HepG2 (cell line): ENCODE data around the gene TBC1D1.

Experiments
- MAFK ChIP-seq, 2 experiments: IDR thresholded peaks in 1 of 2; conservative IDR thresholded peaks in 1 of 2; 2 replicates each; pipeline ENCODE4 v1.6.1; 2011; ENCODE audit warnings: improper control_type of control experiment in 2 of 2, low read length in 2 of 2
- NFYB ChIP-seq: sonication (generic); formaldehyde crosslinking; IDR thresholded peaks from 2 replicates; pipeline ENCODE4 v1.4.0; 2020; ENCODE audit warnings: missing genetic modification reagents
- POLR2A ChIP-seq, 2 experiments: IDR thresholded peaks; 2 replicates each; pipeline ENCODE4 v1.6.1; 2011; ENCODE audit warnings: low read depth in 2 of 2, low read length in 2 of 2, mild to moderate bottlenecking in 1 of 2, moderate library complexity in 1 of 2; ENCODE audit not compliant: insufficient read depth in 1 of 2
- RFX5 ChIP-seq: IDR thresholded peaks from 2 replicates; pipeline ENCODE4 v1.6.1; 2011; ENCODE audit warnings: low read depth, low read length, improper control_type of control experiment
- SAFB2 ChIP-seq: sonication (generic); formaldehyde crosslinking; IDR thresholded peaks from 2 replicates; pipeline ENCODE4 v1.5.1; 2020; ENCODE audit warnings: missing genetic modification reagents, low read depth, mild to moderate bottlenecking, borderline replicate concordance
- TCF7L2 ChIP-seq: IDR thresholded peaks from 2 replicates; pipeline ENCODE4 v1.6.1; 2011; ENCODE audit warnings: mild to moderate bottlenecking, low read depth, low read length, moderate library complexity
- USF2 ChIP-seq, 2 experiments: sonication (generic) in 1 of 2; formaldehyde crosslinking in 1 of 2; IDR thresholded peaks; 2 replicates each; pipeline versions ENCODE4 v1.5.1 to v1.6.1; 2011 to 2020; ENCODE audit warnings: borderline replicate concordance in 1 of 2, low read depth in 1 of 2, low read length in 1 of 2, mild to moderate bottlenecking in 1 of 2, missing genetic modification reagents in 1 of 2, moderate library complexity in 1 of 2
- ZFP36L1 ChIP-seq: sonication (generic); formaldehyde crosslinking; IDR thresholded peaks from 2 replicates; pipeline ENCODE4 v1.8.0; 2022; ENCODE audit warnings: mild to moderate bottlenecking, missing genetic modification reagents, moderate library complexity
- ZFX ChIP-seq: sonication (generic); formaldehyde crosslinking; IDR thresholded peaks from 2 replicates; pipeline ENCODE4 v1.4.0; 2020; ENCODE audit warnings: mild to moderate bottlenecking, low read depth, missing genetic modification reagents, moderate library complexity
- ZNF44 ChIP-seq: sonication (generic); formaldehyde crosslinking; IDR thresholded peaks from 2 replicates; pipeline ENCODE4 v1.5.1; 2020; ENCODE audit warnings: mild to moderate bottlenecking, missing genetic modification reagents
- TF ChIP-seq, protein P1 (sequence below): sonication (generic); formaldehyde crosslinking; IDR thresholded peaks from 2 replicates; pipeline ENCODE4 v1.5.0; 2020; ENCODE audit warnings: mild to moderate bottlenecking, missing genetic modification reagents, moderate library complexity

DNA sequence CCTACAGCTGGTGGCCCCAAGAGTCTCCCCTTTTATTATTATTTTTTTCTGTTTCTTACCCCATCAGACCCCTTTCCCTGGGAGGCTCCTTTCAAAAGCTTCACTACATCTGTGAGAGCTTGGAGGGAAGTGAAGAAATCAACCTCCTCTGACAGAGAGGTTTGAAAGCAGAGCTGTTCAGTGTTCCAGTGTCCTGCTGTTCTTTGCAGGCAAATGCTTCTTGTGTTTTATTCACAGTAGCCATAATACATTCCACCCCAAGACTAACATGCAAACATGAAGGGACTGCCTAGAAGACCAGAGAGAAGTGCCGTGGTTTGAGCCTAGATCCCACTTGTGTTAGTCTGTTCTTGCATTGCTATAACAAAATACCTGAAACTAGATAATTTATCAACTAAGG, 261.4 kb downstream of the TBC1D1 start:
- TF ChIP-seq, protein P1, sequence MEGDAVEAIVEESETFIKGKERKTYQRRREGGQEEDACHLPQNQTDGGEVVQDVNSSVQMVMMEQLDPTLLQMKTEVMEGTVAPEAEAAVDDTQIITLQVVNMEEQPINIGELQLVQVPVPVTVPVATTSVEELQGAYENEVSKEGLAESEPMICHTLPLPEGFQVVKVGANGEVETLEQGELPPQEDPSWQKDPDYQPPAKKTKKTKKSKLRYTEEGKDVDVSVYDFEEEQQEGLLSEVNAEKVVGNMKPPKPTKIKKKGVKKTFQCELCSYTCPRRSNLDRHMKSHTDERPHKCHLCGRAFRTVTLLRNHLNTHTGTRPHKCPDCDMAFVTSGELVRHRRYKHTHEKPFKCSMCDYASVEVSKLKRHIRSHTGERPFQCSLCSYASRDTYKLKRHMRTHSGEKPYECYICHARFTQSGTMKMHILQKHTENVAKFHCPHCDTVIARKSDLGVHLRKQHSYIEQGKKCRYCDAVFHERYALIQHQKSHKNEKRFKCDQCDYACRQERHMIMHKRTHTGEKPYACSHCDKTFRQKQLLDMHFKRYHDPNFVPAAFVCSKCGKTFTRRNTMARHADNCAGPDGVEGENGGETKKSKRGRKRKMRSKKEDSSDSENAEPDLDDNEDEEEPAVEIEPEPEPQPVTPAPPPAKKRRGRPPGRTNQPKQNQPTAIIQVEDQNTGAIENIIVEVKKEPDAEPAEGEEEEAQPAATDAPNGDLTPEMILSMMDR (CRISPR knock-in tag), result no peak
- TF ChIP-seq RFX5 (no peak), ZNF44 (CRISPR knock-in tag) (no peak), MAFK (conservative IDR thresholded peaks at IDR 0.05 in 1 of 2, IDR thresholded peaks at IDR 0.05 in 1 of 2; ENCODE audit: low read length in 2 of 2) (no peak), NFYB (CRISPR knock-in tag) (no peak), POLR2A (IDR thresholded peaks at IDR 0.05; ENCODE audit: insufficient read depth in 1 of 2, low read depth in 2 of 2, low read length in 2 of 2) (no peak), USF2 (IDR thresholded peaks at IDR 0.05; ENCODE audit: low read depth, low read length) (no peak), USF2 (CRISPR knock-in tag; IDR thresholded peaks at IDR 0.05; ENCODE audit: borderline replicate concordance) (no peak), SAFB2 (CRISPR knock-in tag) (no peak), ZFX (CRISPR knock-in tag) (no peak), ZFP36L1 (CRISPR knock-in tag) (no peak), TCF7L2 (no peak)
